Smooth muscle cell (in vitro differentiated cells): ENCODE results near the gene SLC38A10. TPM values are rescaled to one million over a fixed set of nuclear protein-coding genes. Genes with fewer than 3 reads are reported as not detected.

Source experiments
- DNase-seq: peaks from one replicate; lab custom pipeline; 2025; ENCODE audit not compliant: unreplicated experiment; lab: John Stamatoyannopoulos, UW
- H2AFZ ChIP-seq: fragments of 200-600 bp; sonication (generic); 2 replicates; pipeline ENCODE4 v1.6.0; 2016; ENCODE audit warnings: antibody characterized with exemption, low read depth, mild to moderate bottlenecking
- H3F3A ChIP-seq: fragments of 200-600 bp; sonication (generic); 2 replicates; pipeline ENCODE4 v1.6.0; 2017; ENCODE audit warnings: antibody characterized with exemption, low read depth
- H3K27ac ChIP-seq: fragments of 200-600 bp; sonication (generic); 2 replicates; pipeline ENCODE4 v1.5.1; 2016; ENCODE audit warnings: low read depth, mild to moderate bottlenecking
- H3K27me3 ChIP-seq: fragments of 200-600 bp; sonication (generic); 2 replicates; pipeline ENCODE4 v1.6.1; 2016; ENCODE audit warnings: low read depth, mild to moderate bottlenecking
- H3K36me3 ChIP-seq: fragments of 200-600 bp; sonication (generic); 2 replicates; pipeline ENCODE4 v1.5.1; 2016; ENCODE audit warnings: low read depth
- H3K4me1 ChIP-seq: fragments of 200-600 bp; sonication (generic); 2 replicates; pipeline ENCODE4 v1.5.1; 2016; ENCODE audit warnings: low read depth
- H3K4me2 ChIP-seq: fragments of 200-600 bp; sonication (generic); 2 replicates; pipeline ENCODE4 v1.6.0; 2016; ENCODE audit warnings: mild to moderate bottlenecking
- H3K4me3 ChIP-seq: fragments of 200-600 bp; sonication (generic); 2 replicates; pipeline ENCODE4 v1.5.1; 2016; ENCODE audit warnings: mild to moderate bottlenecking
- H3K79me2 ChIP-seq: fragments of 200-600 bp; sonication (generic); 2 replicates; pipeline ENCODE4 v1.6.0; 2016; ENCODE audit warnings: low read depth, mild to moderate bottlenecking
- H3K9ac ChIP-seq: fragments of 200-600 bp; sonication (generic); 2 replicates; pipeline ENCODE4 v1.6.0; 2016; ENCODE audit warnings: low read depth
- H3K9me3 ChIP-seq: fragments of 200-600 bp; sonication (generic); replicated peaks from 2 replicates; pipeline ENCODE4 v1.5.1; 2016; ENCODE audit warnings: low read depth
- H4K20me1 ChIP-seq: fragments of 200-600 bp; sonication (generic); 2 replicates; pipeline ENCODE4 v1.6.0; 2016; ENCODE audit warnings: low read depth
- WGBS: methylation state at CpG from one replicate; pipeline ENCODE4 v1.1.7; 2016; ENCODE audit warnings: low lambda C conversion rate; 5-methylcytosine and 5-hydroxymethylcytosine counted together
- polyA plus RNA-seq: library from polyadenylated mRNA; unstranded; fragments of >200 nt; fragmentation: Nextera tagmentation; extraction: Ambion mirVana; gene quantifications from 2 replicates; pipeline ENCODE4 v1.2.1, GENCODE V29; 2016
- total RNA-seq: library from RNA; depleted of rRNA; stranded (reverse); fragments of >200 nt; gene quantifications from 2 replicates; pipeline ENCODE4 v1.2.3, GENCODE V29; 2014
- TF ChIP-seq, protein P1 (sequence below): fragments of 200-600 bp; sonication (generic); IDR thresholded peaks from 2 replicates; pipeline ENCODE4 v1.5.1; 2017; ENCODE audit warnings: borderline replicate concordance, mild to moderate bottlenecking, antibody characterized with exemption; ENCODE audit not compliant: insufficient read depth, poor library complexity, severe bottlenecking

SLC38A10 gene
- total and polyA plus RNA-seq, 2 experiments from 2014 or later = 61.6 to 97.1 TPM

DNA sequence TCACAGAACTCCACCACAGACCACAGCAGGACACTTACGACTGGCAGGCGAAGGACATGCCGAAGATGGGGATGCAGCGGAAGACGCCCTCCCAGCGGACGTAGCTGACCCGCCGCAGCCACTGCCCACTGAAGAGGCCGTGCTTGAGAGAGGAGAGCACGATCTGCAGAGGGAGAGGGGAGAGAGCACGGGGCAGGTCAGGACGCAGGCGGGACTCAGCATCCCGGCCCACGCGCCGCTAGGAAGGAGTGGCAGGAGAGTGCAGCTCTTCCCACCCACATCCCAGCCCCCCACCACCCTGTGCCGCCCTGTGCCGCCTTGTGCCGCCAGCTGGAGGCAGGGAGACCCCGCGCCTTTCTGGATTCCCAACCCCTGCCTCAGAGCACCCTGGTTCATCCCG, 14.5 kb downstream of the SLC38A10 start:
- peaks cover 44% of the 10 kb centered on the region for H4K20me1 ChIP-seq
- no peak overlapping the region for H3K4me3 ChIP-seq
- no peak for DNase-seq
- no peaks in the 10 kb centered on the region for H3K9me3 ChIP-seq
- no peaks in the 10 kb centered on the region for H3F3A ChIP-seq
- no peak overlapping the region for H3K9ac ChIP-seq
- no peaks in the 10 kb centered on the region for H3K79me2 ChIP-seq
- no peak overlapping the region for H2AFZ ChIP-seq
- WGBS = 97% methylated on average over 24 of the region's 24 CpGs
- no peaks in the 10 kb centered on the region for H3K4me1 ChIP-seq
- H3K27me3 ChIP-seq = no peaks in the 10 kb centered on the region
- H3K4me2 ChIP-seq = no peak overlapping the region
- no peak overlapping the region for H3K27ac ChIP-seq
- no peaks in the 10 kb centered on the region for H3K36me3 ChIP-seq
- TF ChIP-seq, protein P1, sequence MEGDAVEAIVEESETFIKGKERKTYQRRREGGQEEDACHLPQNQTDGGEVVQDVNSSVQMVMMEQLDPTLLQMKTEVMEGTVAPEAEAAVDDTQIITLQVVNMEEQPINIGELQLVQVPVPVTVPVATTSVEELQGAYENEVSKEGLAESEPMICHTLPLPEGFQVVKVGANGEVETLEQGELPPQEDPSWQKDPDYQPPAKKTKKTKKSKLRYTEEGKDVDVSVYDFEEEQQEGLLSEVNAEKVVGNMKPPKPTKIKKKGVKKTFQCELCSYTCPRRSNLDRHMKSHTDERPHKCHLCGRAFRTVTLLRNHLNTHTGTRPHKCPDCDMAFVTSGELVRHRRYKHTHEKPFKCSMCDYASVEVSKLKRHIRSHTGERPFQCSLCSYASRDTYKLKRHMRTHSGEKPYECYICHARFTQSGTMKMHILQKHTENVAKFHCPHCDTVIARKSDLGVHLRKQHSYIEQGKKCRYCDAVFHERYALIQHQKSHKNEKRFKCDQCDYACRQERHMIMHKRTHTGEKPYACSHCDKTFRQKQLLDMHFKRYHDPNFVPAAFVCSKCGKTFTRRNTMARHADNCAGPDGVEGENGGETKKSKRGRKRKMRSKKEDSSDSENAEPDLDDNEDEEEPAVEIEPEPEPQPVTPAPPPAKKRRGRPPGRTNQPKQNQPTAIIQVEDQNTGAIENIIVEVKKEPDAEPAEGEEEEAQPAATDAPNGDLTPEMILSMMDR = no peak

DNA sequence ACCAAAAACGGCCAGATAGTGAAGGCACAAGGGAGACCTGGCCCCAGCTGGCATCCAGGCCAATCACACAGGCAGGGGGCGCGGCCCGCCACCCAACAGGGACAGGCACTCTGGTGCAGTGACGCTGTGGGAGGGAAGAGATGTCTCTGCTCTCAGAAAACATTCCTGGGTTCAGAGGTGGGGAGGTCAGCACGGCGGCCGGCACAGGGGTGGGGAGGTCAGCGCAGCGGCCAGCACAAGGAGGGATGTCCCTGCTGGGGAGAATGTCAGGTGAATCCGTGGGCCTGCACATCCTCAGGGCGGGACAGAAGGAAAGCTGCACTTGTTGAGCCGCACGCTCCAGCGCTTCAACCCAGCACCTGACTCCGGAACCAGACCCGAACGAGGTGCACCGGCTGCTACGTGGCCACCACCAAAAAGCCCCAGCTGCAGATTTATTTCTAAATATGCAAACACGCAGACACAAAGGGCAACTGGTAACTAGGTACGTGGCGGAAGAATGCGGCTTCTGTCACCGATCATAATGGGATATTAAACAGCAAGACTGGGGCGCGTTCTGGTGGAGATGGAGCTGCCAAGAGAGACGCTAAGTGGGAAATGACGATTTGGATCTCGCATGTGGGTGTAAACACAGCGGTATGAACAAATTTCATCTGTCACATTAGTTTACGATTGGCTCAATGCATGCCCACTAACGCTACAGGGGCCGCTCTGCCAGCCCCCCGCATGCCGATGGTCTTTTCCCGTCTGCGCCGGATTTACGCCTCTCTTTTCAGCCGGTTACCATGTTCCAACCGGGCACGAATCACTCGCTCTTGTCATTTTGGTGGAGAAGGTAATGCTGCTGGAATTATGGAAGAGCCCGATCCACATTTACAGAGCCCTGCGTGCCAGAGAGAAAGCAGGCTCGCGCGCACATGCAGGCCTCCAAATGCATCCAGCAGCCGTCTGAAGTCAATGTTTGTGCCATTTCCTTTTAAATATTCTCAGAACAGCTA, 15.5 kb downstream of the SLC38A10 start:
- WGBS = 96% methylated on average over 50 of the region's 50 CpGs

DNA sequence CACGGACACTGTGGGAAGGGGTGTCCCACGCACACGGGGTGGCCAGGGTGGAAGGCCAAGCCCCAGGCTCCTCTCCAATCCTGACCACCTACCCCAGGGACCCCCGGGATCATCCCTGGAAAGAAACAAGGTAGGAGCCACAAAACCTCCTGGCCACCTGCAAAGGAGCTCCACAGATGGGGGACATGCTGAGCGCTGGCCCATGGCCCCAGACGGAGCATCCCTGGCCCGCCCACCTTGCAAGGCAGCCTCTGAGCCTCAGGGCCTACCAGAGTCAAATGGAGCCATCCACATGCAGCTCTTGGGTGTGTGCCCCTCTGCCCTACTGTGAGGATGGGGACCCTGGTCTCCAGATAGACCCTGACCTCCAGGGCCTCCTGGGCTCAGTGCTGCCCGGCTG, 16.3 kb downstream of the SLC38A10 start:
- Histone ChIP-seq H2AFZ (no peak overlapping the region), H3K36me3 (no peaks in the 10 kb centered on the region), H3K4me3 (no peak overlapping the region), H4K20me1 (peaks cover 27% of the 10 kb centered on the region), H3K9me3 (no peaks in the 10 kb centered on the region), H3K9ac (no peak overlapping the region), H3K79me2 (no peaks in the 10 kb centered on the region), H3K4me1 (no peaks in the 10 kb centered on the region), H3K4me2 (no peak overlapping the region), H3K27me3 (no peaks in the 10 kb centered on the region), H3K27ac (no peak overlapping the region), H3F3A (no peaks in the 10 kb centered on the region)
- TF ChIP-seq, protein P1 = no peak
- DNase-seq = no peak
- 99% methylated on average over 8 of the region's 8 CpGs for WGBS

More for the DNA sequence above, 15.5 kb downstream of the SLC38A10 start:
- Histone ChIP-seq H3K79me2 (no peaks in the 10 kb centered on the region), H3K4me1 (no peaks in the 10 kb centered on the region), H3K27me3 (no peaks in the 10 kb centered on the region), H3K9me3 (no peaks in the 10 kb centered on the region), H3F3A (no peaks in the 10 kb centered on the region), H3K4me2 (no peak overlapping the region), H3K27ac (no peak overlapping the region), H4K20me1 (peaks cover 34% of the 10 kb centered on the region), H3K9ac (no peak overlapping the region), H3K4me3 (no peak overlapping the region), H2AFZ (no peak overlapping the region), H3K36me3 (no peaks in the 10 kb centered on the region)
- TF ChIP-seq, protein P1 = no peak
- no peak for DNase-seq
